ENCODE data around the gene TULP4.
"Not testable (repeated sequence)": the region's sequence is repeated elsewhere in the genome, so short reads cannot be mapped to it uniquely, and the experiment has no call there.

TULP4 gene

GRCh38 chr6:158389193-158389919, 77.1 kb downstream of the TULP4 start:
- no peak for DNase-seq (ENCODE audit: low read depth)

DNA sequence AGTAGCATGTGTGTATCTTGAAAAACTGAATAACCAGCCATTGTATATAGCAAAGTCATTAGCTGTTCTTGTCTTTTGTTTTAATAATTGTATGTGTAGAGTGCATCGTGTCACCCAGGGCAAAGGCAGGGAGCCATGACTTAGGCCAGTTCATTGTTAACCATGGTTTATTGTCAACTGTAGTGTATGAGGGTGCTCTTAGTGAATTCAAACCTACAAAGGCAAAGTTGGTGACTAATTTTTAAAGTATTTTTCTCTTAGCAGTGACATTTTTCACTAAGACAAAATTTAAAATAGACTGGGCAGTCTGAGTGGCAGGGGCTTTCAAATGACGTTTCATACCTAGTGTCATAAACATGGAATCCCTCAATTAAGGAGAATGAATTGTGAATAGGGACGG, 79.0 kb downstream of the TULP4 start:
- no peak for DNase-seq (ENCODE audit: low read depth)

GRCh38 chr6:158391977-158392376, 79.7 kb downstream of the TULP4 start:
- DNase-seq (ENCODE audit: low read depth) = not testable (repeated sequence)

DNA sequence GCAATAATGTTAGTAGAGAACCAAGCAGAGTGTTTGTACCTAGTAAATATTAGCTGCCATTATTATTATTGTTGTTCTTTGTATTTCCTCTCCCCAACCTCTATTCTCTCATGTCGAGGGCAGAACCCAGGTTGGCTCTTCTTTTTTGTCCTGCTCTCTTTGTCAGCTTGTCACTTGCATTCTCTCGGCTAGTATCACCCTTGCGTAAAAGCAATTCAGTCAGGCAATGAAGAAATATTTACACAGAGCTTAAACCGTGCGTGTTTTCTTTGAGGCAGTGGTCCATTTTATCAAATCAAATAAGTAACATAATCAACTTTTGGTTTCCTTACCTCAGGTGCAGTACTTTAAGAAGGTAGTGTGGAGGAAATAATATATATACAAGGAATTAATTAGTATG, 83.9 kb downstream of the TULP4 start:
- no peak for DNase-seq (ENCODE audit: low read depth)

GRCh38 chr6:158397578-158397977, 85.3 kb downstream of the TULP4 start:
- no peak for DNase-seq (ENCODE audit: low read depth)

DNA sequence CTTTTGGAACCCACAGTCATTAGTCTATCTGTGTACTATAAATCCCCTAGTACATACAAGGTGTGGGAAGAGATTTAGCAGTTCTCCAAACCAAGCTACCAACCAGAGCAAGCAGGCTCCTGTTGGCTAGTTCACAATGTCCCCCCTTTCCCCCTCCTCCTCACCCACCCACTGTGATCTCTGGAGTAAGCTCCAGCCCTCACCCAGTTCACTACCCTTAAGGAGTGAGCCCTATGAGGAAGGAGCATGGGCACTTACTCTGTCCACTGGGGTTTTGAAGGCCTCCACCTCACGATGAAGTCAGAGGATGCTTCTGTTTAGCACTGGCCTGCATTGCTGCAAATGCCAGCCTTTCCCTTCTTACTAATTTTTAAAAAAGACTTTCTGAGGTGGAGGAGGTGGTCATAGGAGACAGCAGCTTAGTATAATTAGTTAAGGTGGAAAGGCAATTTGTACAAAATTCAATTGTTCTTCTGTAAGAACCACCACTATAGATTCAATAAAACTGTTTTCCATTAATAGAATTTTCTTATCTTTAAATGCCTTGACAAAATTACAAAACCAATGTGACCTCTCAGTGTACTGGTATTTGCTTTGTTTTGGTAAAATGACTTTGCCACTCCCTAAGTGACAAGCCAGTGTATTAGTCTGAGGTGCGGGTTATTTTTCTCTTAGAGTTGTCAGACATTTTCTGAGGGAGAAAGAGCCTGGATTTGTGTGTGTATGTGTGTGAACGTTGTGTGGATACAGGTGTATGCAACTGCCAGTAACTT, 86.2 kb downstream of the TULP4 start:
- DNase-seq (ENCODE audit: low read depth) = no peak

DNA sequence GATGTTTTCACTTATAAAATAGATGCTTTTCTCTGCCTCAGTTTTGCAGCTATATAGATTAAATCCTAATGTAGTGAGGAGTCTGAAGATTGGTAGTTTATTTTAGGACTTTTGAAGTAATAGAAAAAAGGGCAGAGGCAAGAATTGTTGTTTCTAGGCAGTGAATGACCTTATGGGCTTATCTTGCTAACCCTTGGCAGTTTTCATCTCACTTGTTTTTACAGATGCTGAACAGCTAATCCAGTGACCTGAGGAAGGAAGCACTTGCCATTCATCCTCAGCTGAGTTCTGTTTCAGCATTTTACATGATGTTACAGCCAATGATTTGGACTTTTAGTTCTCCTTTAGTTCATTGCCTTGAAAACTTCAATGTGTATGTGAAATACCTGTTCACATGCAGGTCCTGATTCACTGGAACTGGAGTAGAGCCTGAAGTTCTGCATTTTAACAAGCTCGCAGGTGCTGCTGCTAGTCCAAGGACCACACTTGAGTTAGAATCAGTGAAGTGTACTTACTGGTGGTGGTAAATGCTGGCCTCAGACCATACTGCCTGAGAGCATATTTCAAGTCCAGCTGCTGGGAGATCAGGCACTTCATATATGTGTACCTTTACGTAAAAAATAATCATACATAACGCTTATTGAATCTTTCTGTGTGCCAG, 86.9 kb downstream of the TULP4 start:
- no peak for DNase-seq (ENCODE audit: low read depth)

DNA sequence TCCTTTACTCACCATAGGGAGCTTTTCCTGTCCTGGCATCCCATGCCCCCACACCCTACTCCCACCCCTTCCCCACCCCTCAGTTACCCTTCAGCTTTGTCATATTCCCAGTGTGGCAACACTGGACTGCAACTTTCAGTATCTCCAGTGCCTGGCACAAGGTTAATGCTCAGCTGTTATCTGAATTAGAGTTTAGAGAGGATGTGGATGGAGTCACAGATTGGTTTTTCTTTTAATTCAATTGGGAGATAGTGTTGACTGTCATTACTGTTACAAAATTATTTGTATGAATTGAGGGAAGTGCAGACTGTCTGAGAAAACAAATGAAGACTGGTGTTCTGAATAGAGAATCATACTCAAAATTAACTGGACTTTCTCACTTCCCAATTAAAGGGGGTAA, 89.9 kb downstream of the TULP4 start:
- DNase-seq (ENCODE audit: low read depth) = no peak

- not testable (repeated sequence) for DNase-seq (ENCODE audit: low read depth)
Measured at GRCh38 chr6:158405321-158405831, 93.1 kb downstream of the TULP4 start.

DNA sequence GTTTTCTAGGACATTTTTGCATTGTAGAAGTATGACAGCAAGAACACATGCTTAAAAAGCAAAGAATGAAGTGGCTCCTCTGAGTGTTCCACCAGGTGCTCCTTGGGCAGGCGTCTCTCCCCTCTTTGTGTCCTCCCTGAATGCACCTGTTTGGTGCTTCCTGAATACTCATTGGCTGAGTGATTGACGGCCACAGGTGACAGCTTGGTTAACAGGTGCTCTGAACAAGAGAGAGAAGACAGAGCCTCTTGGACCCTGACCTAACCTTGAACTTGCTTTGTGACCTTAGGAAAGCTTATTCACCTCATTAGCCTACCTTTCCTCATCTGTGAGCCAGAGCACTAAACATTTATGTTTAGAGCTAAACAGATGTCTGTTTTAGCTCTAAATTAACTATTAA, 93.7 kb downstream of the TULP4 start:
- no peak for DNase-seq (ENCODE audit: low read depth)

- no peak for DNase-seq (ENCODE audit: low read depth)
Measured at GRCh38 chr6:158406736-158407135, 94.5 kb downstream of the TULP4 start.

- no peak for DNase-seq (ENCODE audit: low read depth)
Measured at GRCh38 chr6:158408013-158408412, 95.7 kb downstream of the TULP4 start.

DNA sequence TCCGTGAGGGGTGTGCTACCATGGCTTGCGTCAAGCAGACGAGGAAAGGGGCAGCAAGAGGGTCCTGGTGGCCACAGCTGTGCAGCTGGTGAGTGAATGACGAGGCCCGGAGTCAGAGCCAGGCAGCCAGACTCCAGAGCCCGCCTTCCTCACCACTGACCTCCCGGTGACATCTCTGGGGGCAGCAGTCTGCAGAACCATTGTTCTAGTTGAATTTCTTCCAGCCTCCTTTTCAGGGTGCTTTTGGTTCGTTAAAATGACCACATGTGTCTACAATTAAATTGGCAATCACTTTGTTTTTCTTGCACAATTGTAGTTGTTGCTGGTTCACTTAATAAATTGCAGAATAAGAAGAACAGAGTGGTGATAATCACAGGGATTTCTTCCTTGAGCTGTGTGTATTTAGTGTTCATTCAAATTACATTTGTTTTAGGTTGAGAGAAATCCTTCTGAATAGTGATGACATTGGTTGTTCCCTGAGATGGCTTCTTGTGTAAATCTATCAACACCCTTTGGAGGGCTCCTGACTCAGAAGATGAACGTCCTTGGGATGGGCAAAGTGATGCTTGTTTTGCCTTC, 96.4 kb downstream of the TULP4 start:
- no peak for DNase-seq (ENCODE audit: low read depth)

GRCh38 chr6:158409451-158409850, 97.2 kb downstream of the TULP4 start:
- no peak for DNase-seq (ENCODE audit: low read depth)

DNA sequence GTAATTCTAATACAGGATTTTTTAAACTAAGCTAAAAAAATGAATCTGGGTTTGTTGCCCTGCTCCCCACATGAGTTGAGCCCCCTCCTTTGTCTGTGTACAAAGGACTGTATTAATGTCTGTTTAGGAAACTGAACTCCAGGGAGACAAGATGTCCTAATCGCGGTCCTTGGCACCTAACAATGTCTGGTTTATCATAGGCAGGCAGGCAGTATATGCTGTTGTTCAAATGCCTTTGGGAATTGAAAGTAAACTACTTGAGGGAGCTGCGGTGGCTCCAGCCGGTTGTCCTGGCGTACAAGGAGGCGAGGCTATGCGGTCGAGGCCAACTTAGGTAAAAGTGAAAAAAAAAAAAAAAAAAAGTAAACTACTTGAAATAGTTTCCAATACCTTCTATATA, 98.5 kb downstream of the TULP4 start:
- no peak for DNase-seq (ENCODE audit: low read depth)

DNA sequence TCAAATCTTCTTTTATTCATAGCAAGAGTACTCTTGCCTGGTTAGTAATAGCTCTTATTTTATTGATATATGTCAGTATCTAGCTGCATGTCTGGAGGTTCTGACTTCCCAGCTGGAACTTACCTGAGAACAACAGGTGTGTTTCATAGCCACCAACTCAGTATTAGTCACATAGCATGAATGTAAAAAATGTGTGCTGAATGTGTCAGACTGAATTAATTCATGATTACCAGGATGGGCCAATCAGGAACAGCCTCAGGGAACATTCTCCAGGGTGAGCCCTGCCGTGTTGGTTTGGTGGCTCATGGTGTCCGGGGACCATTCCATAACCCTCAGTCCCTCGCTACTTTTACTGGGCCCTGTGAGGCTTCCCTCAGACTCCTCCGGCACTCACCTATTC, 99.7 kb downstream of the TULP4 start:
- no peak for DNase-seq (ENCODE audit: low read depth)

GRCh38 chr6:158413028-158413427, 100.8 kb downstream of the TULP4 start:
- no peak for DNase-seq (ENCODE audit: low read depth)

- no peak for DNase-seq (ENCODE audit: low read depth)
Measured at GRCh38 chr6:158413814-158414565, 101.7 kb downstream of the TULP4 start.

DNA sequence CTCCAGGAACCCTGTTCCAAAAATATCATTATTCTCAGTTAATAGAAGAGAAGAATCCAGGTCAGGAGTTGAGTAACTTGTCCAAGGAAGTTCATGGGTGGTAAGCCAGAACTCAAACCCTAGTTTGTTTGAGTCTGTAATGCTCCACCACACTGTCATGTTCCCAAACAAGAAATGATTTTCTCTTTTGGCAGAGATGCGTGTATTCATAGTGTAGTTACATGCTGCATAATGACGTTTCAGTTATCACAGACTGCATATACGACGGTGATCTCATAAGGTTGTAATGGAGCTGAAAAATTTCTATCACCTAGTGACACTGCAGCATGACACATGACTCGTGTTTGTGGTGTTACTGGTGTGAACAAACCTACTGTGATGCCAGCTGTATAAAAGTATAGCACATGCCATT, 102.6 kb downstream of the TULP4 start:
- DNase-seq (ENCODE audit: low read depth) = no peak

GRCh38 chr6:158415666-158416065, 103.4 kb downstream of the TULP4 start:
- DNase-seq (ENCODE audit: low read depth) = no peak

- no peak for DNase-seq (ENCODE audit: low read depth)
Measured at GRCh38 chr6:158416883-158417759, 104.9 kb downstream of the TULP4 start.
